ENCODE measurements around the gene BRD4. TPM values are rescaled to one million over a fixed set of nuclear protein-coding genes. Genes with fewer than 3 reads are reported as not detected.

BRD4 gene
- total RNA-seq, 4 donors from 2014 or later: 39.5 to 87.9 (median 61.2) TPM

DNA sequence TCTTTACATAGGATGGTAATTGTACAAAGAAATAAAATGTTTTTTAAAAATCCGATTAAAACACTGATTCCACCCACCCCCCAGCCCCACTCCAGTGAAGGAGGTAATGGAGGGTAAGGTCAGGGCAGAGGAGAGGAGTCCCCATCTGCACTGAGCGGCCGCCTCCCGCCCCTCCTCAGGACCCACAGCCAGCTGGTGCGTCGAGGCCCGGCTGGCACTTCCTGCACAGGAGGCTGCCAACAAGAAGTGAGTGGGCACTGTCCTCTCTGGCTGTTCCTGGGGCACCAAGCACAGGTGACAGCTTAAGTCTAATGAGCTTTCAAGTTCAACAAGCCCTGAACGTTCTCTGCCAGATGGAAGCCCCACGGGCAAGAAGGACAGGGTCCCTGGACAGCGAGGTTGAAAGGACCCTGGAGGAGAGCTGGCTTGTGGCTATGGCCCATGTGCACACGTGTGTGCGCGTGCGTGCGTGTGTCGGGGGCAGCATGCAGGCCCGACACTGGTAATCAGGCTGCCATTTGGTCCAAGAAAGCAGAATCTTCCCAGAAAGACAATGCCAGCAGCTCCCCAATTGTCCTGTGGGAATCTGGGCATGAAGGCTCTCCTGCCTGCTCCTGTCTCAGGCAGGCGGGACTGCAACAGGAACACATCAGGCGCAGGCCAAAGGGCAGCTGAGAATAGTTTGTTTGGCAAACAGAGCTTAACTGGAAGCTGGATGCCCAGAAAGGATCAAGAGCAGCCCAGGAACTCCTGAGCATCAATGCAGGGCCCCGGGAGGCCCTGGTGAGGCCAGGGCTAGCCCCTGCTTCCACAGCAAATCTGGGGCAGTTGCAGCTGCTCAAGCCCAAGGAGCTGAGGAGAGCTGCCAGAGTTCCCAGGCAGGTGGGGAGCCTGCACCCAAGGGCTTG is 85.0 kb downstream of the BRD4 start:
- WGBS, 2 donors (ENCODE audit: low coverage in 1 of 2): 81 to 83% methylated on average over 6 to 19 of the region's 20 CpGs
- Histone ChIP-seq H3K36me3 (peaks cover 0 to 6% (median 3%) of the 10 kb centered on the region in 4 donors), H3K4me1 (peaks cover 38 to 51% (median 49%) of the 10 kb centered on the region in 4 donors), H3K27ac (peak overlapping the region; percentile 82 to 90 (median 83)), H3K4me3 (no peak overlapping the region), H3K27me3 (no peaks in the 10 kb centered on the region), H3K9me3 (no peaks in the 10 kb centered on the region)
- TF ChIP-seq POLR2A (IDR thresholded peaks at IDR 0.05) (no peak), CTCF (IDR thresholded peaks at IDR 0.05) (no peak), EP300 (IDR thresholded peaks at IDR 0.05; ENCODE audit: low read depth) (no peak), POLR2AphosphoS5 (IDR thresholded peaks at IDR 0.05) (peak in 1 of 3 donors; percentile 3)
- DNase-seq: no peak
- in situ Hi-C loops (cut with MboI; ENCODE audit: low pct_ligation_motif_present in 1 of 4, low pct_unique_long_range_greater_than_20kb in 1 of 4, low sequenced_read_pairs in 3 of 4) (no loop called here), intact Hi-C loops (cut with DNase I; ENCODE audit: low total_unique reads) (no loop called here)

DNA sequence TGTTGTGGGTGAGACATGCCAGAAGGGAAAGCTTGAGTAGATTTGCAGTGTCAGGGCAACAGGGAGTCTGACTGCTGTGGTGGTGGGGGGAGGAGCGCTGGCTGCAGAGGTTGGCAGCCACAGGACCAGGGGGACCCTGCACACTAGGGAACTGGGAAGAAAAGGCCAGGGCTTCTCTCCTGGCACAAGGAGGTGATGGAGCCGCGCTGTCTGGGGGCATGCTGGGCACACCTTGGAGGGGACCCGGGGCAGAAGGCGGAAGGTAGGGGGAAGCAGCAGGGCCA is 86.2 kb downstream of the BRD4 start:
- Histone ChIP-seq H3K9me3 (no peaks in the 10 kb centered on the region), H3K27me3 (no peaks in the 10 kb centered on the region), H3K27ac (peak overlapping the region in 2 of 4 donors; percentile 84 to 90), H3K4me3 (no peak overlapping the region), H3K36me3 (peaks cover 0 to 12% (median 3%) of the 10 kb centered on the region in 4 donors), H3K4me1 (peaks cover 38 to 41% (median 40%) of the 10 kb centered on the region in 4 donors)
- 97% methylated on average over 5 of the region's 5 CpGs; no CpG with 5 or more reads in 1 of the 2 donors for WGBS, 2 donors (ENCODE audit: low coverage in 1 of 2)
- DNase-seq: no peak
- intact Hi-C loops (cut with DNase I; ENCODE audit: low total_unique reads) (no loop called here), in situ Hi-C loops (cut with MboI; ENCODE audit: low pct_ligation_motif_present in 1 of 4, low pct_unique_long_range_greater_than_20kb in 1 of 4, low sequenced_read_pairs in 3 of 4) (no loop called here)
- TF ChIP-seq CTCF (IDR thresholded peaks at IDR 0.05) (no peak), EP300 (IDR thresholded peaks at IDR 0.05; ENCODE audit: low read depth) (no peak), POLR2A (IDR thresholded peaks at IDR 0.05) (no peak), POLR2AphosphoS5 (IDR thresholded peaks at IDR 0.05) (no peak)

- no peak overlapping the region for H3K4me3 ChIP-seq
- TF ChIP-seq CTCF (IDR thresholded peaks at IDR 0.05) (no peak), POLR2A (IDR thresholded peaks at IDR 0.05) (no peak), EP300 (IDR thresholded peaks at IDR 0.05; ENCODE audit: low read depth) (no peak), POLR2AphosphoS5 (IDR thresholded peaks at IDR 0.05) (no peak)
- intact Hi-C loops (cut with DNase I; ENCODE audit: low total_unique reads) (no loop called here), in situ Hi-C loops (cut with MboI; ENCODE audit: low pct_ligation_motif_present in 1 of 4, low pct_unique_long_range_greater_than_20kb in 1 of 4, low sequenced_read_pairs in 3 of 4) (no loop called here)
- H3K9me3 ChIP-seq: no peaks in the 10 kb centered on the region
- H3K27me3 ChIP-seq: no peaks in the 10 kb centered on the region
- peaks cover 0 to 15% (median 3%) of the 10 kb centered on the region in 4 donors for H3K36me3 ChIP-seq
- peaks cover 34 to 36% (median 35%) of the 10 kb centered on the region in 4 donors for H3K4me1 ChIP-seq
- DNase-seq: no peak
- peak overlapping the region in 1 of 4 donors; percentile 90 for H3K27ac ChIP-seq
- 93 to 100% methylated on average over 1 to 20 of the region's 20 CpGs for WGBS, 2 donors (ENCODE audit: low coverage in 1 of 2)
Observed at GRCh38 chr19:15245370-15246197, 86.8 kb downstream of the BRD4 start.

DNA sequence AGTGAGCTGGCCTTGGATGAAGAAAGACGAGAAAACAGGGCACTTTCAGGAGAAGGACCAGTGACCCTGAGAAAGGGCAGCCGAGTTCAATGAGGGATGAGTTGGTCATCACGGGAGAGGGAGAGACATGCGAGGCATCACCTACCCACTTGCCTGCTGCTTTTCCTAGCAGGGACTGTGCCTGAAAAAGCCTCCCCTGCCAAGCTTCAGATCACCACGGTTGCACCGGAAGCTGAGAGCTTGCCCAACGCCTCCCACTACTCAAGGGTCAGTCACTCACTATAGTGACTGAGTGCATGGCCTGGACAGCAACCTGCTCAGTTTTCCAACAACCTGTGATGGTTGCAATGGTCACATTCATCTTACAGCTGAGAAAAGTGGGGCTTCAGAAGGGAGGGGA is 87.5 kb downstream of the BRD4 start:
- H3K36me3 ChIP-seq: peaks cover 0 to 16% (median 6%) of the 10 kb centered on the region in 4 donors

More for the DNA sequence above, 87.5 kb downstream of the BRD4 start:
- Histone ChIP-seq H3K9me3 (no peaks in the 10 kb centered on the region), H3K27me3 (no peaks in the 10 kb centered on the region), H3K4me1 (peaks cover 26 to 28% (median 27%) of the 10 kb centered on the region in 4 donors), H3K27ac (no peak overlapping the region), H3K4me3 (no peak overlapping the region)
- WGBS, 2 donors (ENCODE audit: low coverage in 1 of 2): 81 to 90% methylated on average over 7 of the region's 7 CpGs
- intact Hi-C loops (cut with DNase I; ENCODE audit: low total_unique reads): no loop called here
- in situ Hi-C loops (cut with MboI; ENCODE audit: low pct_ligation_motif_present in 1 of 4, low pct_unique_long_range_greater_than_20kb in 1 of 4, low sequenced_read_pairs in 3 of 4): no loop called here
- TF ChIP-seq POLR2A (IDR thresholded peaks at IDR 0.05) (no peak), CTCF (IDR thresholded peaks at IDR 0.05) (no peak), POLR2AphosphoS5 (IDR thresholded peaks at IDR 0.05) (no peak), EP300 (IDR thresholded peaks at IDR 0.05; ENCODE audit: low read depth) (no peak)
- no peak for DNase-seq
